Non-pigmented ciliary epithelial cell (primary cell): Measurements from ENCODE around the gene N4BP2.
A peak's percentile ranks its signal among the peaks of the same experiment; 100 is the strongest.
"Not testable (repeated sequence)": the region's sequence is repeated elsewhere in the genome, so short reads cannot be mapped to it uniquely, and the experiment has no call there.

Source experiments
- DNase-seq: peaks from one replicate; pipeline ENCODE4 v3.0.0-alpha.2; 2010; ENCODE audit warnings: low read depth

The N4BP2 gene

DNA sequence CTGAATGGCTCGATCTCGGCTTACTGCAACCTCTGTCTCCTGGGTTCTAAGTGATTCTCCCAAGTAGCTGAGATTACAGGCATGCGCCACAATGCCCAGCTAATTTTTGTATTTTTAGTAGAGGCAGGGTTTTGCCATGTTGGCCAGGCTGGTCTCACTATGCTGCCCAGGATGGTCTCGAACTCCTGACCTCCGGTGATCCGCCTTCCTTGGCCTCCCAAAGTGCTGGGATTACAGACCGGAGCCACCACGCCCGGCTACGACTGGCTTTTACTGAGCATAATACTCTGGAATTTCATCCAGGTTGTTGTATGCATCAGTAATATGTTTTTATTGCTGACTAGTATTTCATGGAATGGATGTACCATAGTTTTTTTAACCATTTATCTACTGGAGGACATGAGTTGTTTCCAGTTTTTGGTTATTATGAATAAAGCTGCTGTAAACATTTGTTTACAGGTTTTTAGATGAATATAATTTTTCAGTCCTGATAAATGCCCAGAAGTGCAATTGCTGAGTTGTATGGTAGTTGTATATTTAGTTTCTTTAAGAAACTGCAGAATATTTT, 31.2 kb downstream of the N4BP2 start:
- DNase-seq, result no peak

DNA sequence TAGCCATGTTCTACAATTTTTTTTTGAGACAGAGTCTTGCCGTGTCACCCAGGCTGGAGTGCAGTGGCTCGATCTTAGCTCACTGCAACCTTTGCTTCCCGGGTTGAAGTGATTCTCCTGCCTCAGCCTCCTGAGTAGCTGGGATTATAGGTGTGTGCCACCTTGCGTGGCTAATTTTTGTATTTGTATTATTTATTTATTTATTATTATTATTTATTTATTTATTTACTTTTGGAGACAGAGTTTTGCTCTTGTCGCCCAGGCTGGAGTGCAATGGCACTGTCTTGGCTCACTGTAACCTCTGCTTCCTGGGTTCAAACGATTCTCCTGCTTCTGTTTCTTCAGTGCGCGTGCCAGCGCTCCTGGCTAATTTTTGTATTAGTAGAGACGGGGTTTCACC, 36.8 kb downstream of the N4BP2 start:
- not testable (repeated sequence) for DNase-seq

DNA sequence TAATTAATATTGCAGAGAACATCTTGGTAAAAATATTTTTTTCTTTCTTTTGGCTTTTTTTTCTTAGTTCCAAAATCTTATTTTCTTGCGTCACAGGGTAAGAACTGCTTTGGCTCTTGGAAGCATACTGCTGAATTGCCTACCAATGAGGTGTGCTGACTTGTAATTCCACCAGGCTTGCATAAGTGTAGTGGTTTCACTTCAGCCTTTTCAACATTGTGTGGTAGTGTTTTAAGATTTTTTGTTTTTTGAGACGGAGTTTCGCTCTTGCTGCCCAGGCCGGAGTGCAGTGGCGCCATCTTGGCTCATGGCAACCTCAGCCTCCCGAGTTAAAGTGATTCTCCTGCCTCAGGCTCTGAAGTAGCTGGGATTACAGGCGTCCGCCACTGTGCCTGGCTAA, 42.4 kb downstream of the N4BP2 start:
- no peak for DNase-seq

GRCh38 chr4:40107150-40107549, 50.5 kb downstream of the N4BP2 start:
- not testable (repeated sequence) for DNase-seq

DNA sequence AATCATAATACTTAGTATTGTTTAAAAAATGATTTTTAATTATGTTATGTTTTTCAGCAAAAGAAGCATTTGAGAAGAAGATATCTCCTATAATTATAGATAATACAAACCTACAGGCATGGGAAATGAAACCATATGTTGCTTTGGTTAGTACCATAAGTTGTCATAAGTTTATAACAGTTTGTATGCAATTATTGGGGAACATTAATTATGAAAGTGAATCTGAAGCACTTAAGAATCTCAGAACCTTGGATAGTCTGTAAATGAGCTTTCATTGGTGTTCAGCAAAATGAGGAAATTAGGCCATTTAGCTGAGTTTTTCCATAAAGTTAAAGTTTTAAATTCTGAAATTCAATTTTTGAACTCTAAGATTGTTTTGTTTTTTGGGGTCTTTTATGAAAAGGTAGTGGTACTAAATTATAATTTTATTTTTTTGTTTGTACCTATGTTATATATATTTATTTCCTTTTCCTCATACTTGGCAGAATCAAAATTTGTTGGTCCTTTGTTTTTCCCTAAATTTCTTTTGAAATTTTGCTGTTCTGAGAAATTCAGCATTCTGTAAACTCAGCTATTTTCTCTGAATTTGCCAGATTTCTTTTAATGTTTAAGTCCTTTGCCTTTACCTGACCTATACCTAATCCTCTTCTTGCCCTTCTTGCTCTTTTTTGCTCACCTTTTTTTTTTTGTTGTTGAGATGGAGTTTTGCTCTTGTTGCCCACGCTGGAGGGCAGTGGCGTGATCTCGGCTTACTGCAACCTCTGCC, 55.6 kb downstream of the N4BP2 start:
- DNase-seq, result no peak

DNA sequence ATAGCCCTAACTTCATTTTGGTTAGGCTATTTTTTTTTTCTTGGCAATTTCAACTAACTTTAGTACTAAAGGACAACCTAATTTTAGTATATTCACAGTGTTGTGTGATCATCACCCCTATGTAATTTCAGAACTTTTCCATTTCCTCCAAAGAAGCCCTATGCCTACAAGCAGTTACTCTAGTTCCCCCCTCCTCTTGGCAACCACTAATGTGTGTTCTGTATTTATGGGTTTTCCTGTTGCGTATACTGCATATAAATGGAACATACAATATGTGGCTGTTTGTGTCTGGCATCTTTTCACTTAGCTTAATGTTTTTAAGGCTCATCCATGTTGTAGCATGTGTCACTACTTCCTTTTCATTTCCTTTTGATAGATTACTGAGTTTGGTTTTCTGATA, 57.6 kb downstream of the N4BP2 start:
- no peak for DNase-seq

- no peak for DNase-seq
These were observed 62.2 kb downstream of the N4BP2 start for GRCh38 chr4:40118861-40119260.

GRCh38 chr4:40119344-40119743, 62.7 kb downstream of the N4BP2 start:
- DNase-seq, result no peak

GRCh38 chr4:40121515-40121914, 64.9 kb downstream of the N4BP2 start:
- peak; percentile 32 for DNase-seq

GRCh38 chr4:40122941-40123340, 66.3 kb downstream of the N4BP2 start:
- no peak for DNase-seq

DNA sequence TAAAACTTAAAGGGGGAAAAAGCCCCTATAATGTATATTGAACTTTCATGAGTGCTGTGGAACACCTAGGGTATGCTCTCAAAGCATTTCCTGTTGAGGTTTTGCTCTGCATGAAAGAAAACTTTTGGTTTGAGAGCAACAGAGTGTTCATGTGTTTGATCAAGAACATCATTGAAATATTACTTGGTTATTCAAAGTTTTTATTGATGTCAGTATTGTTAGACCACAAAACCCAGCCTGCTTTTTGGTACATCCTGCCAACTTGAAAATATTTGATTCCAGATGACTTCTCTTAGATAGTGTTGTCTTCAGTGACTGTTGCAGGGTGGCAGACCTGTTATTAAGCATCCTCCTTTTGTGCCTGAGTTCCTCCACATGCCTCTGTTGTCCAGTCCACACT, 68.0 kb downstream of the N4BP2 start:
- no peak for DNase-seq

- no peak for DNase-seq
These were observed 73.9 kb downstream of the N4BP2 start for GRCh38 chr4:40130401-40131036.

GRCh38 chr4:40132816-40133215, 76.2 kb downstream of the N4BP2 start:
- DNase-seq, result no peak

- DNase-seq, result no peak
These were observed 77.7 kb downstream of the N4BP2 start for GRCh38 chr4:40134206-40134917.

DNA sequence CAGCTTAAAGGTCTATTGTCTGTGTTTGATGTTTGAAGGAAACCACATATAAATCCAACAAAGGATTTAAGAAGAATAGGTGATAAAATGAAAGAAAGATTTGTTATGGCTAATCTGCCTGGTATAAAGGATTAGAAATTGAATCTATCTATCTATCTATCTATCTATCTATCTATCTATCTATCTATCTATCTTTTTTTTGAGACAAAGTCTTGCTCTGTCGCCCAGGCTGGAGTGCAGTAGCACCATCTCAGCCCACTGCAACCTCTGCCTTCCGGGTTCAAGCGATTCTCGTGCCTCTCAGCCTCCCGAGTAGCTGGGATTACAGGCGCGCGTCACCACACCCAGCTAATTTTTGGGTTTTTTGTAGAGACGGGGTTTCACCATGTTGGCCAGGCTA, 79.6 kb downstream of the N4BP2 start:
- not testable (repeated sequence) for DNase-seq

DNA sequence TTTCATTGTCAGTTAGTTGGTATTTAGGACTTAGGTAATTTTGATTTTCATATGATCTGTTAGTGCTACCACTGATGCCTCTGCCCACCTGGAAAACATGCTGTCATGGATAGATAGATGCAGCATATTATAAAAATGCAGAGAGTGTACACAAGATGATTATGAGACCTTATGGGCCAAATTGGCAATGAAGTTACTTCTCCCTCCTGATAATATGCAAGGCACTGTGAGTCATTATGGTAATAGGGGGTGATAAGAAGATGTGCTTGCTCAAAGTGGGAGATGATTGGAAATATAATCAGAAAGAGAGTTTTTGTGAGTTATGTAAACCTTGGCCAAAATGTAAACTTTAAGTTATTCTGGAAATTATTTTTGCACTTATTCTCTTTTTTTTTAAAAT, 83.5 kb downstream of the N4BP2 start:
- DNase-seq, result no peak

DNA sequence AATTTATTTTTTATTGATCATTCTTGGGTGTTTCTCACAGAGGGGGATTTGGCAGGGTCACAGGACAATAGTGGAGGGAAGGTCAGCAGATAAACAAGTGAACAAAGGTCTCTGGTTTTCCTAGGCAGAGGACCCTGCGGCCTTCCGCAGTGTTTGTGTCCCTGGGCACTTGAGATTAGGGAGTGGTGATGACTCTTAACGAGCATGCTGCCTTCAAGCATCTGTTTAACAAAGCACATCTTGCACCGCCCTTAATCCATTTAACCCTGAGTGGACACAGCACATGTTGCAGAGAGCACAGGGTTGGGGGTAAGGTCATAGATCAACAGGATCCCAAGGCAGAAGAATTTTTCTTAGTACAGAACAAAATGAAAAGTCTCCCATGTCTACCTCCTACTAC, 83.9 kb downstream of the N4BP2 start:
- DNase-seq, result not testable (repeated sequence)

DNA sequence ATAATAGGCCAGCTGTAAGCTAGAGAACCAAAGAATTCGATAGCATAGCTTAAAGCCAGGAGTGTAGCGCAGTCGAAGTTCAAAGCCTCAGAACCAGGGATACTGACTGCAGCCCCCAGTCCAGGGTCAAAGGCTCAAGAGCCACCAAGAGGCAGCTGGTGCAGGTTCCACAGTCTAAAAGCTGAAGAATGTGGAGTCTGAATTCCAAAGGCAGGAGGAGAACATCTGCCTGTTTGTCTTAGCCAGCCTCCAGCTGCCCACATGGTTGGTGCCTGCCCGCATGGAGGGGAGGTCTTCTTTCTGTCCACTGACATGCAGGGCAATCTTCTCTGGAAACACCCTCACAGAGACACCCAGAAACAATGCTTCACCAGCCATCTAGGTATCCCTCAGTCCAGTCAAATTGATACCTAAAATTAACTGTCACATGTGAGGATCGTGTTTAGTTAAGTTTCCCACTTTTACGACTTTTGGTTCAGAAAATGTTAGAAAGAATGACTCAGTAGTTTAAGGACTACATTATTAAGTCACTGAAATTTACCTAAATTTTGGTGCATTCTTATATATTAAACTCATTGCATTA, 87.4 kb downstream of the N4BP2 start:
- DNase-seq, result no peak

- no peak for DNase-seq
These were observed 88.1 kb downstream of the N4BP2 start for GRCh38 chr4:40144716-40145115.

DNA sequence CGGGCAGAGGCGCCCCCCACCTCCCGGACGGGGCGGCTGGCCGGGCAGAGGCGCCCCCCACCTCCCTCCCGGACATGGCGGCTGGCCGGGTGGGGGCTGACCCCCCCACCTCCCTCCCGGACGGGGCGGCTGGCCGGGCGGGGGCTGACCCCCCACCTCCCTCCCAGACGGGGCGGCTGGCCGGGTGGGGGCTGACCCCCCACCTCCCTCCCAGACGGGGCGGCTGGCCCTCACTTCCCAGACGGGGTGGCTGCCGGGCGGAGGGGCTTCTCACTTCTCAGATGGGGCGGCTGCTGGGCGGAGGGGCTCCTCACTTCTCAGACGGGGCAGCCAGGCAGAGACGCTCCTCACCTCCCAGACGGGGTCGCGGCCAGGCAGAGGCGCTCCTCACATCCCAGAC, 90.8 kb downstream of the N4BP2 start:
- DNase-seq, result not testable (repeated sequence)

GRCh38 chr4:40149960-40150385, 93.3 kb downstream of the N4BP2 start:
- DNase-seq, result no peak

DNA sequence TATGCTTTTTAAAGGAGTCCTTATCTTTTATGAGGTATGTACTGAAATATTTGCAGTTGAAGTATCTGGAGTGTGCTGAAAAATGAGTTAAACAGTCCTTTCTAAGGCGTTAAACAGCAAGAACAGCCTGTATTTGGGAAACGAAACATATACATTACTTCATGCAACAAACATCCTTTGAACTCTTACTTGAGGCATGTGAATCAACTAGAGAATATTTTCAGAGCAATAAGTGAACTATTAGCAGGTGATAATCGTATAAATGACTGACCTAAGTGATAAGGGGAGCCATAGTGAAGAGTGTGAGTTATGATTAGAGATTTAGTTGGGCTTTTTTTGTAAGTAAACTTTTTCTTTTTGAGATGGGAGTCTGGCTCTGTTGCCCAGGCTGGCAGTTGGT, 94.3 kb downstream of the N4BP2 start:
- DNase-seq, result no peak
